GM10248 (cell line): Measurements from ENCODE around the gene SAMD8.

Experiments used
- CTCF ChIA-PET: fragments of 300-600 bp; sonication (Branson Sonifier 250); formaldehyde crosslinking; extraction: SDS; loops from one replicate; lab custom pipeline; 2021; ENCODE audit warnings: antibody characterized with exemption; lab: Yijun Ruan, JAX
- POLR2A ChIA-PET: fragments of 350-650 bp; sonication (Branson Sonifier 250); formaldehyde crosslinking; extraction: SDS; loops from one replicate; lab custom pipeline; 2020; ENCODE audit warnings: antibody characterized with exemption; lab: Yijun Ruan, JAX
- DNase-seq: peaks from one replicate; pipeline ENCODE4 v3.0.0; 2012; ENCODE audit errors: extremely low spot score
- TF ChIP-seq, protein P1 (sequence below): IDR thresholded peaks from 2 replicates; pipeline ENCODE4 v1.5.1; 2012; ENCODE audit warnings: mild to moderate bottlenecking, low read depth; ENCODE audit errors: extremely low read depth, missing control alignments, control extremely low read depth

The SAMD8 gene

GRCh38 chr10:75223507-75223906 lies 112.1 kb downstream of the SAMD8 start:
- TF ChIP-seq, protein P1, sequence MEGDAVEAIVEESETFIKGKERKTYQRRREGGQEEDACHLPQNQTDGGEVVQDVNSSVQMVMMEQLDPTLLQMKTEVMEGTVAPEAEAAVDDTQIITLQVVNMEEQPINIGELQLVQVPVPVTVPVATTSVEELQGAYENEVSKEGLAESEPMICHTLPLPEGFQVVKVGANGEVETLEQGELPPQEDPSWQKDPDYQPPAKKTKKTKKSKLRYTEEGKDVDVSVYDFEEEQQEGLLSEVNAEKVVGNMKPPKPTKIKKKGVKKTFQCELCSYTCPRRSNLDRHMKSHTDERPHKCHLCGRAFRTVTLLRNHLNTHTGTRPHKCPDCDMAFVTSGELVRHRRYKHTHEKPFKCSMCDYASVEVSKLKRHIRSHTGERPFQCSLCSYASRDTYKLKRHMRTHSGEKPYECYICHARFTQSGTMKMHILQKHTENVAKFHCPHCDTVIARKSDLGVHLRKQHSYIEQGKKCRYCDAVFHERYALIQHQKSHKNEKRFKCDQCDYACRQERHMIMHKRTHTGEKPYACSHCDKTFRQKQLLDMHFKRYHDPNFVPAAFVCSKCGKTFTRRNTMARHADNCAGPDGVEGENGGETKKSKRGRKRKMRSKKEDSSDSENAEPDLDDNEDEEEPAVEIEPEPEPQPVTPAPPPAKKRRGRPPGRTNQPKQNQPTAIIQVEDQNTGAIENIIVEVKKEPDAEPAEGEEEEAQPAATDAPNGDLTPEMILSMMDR, result no peak
- ChIA-PET CTCF (interaction anchor here (0.8 to 5.9 kb wide), 5 partner anchors 8 to 29 kb away, joined by 3 to 32 read pairs (median 15); partner anchors contain the start of genes COMTD1 and VDAC2), POLR2A (interaction anchor here (1.2 kb wide), 1 partner anchor 12 kb away, joined by 7 read pairs; the partner anchor contains the start of gene VDAC2)
- no peak for DNase-seq

DNA sequence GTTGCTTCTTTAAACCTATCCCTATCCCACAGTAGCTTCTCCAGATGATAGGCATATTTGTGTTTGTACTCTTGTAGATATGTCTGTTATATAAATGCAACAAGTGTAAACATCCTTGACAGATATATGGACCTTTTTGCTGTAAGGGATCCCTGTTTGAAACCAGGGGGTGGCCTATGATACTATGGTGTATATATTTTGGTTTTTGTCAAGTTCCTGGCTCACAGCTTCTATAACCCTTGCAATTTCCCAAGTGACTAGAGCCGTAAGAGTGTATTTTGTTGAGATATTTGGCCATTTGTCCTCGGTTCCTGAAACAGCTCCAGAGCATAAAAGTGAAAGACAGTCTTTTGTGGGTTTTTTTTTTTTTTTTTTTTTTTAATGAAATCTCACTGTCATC lies 114.6 kb downstream of the SAMD8 start:
- CTCF ChIA-PET, result interaction anchor here (1.1 to 5.9 kb wide), 5 partner anchors 9 to 38 kb away, joined by 3 to 32 read pairs (median 3); partner anchors contain the start of genes COMTD1 and VDAC2
- POLR2A ChIA-PET, result interaction anchor here (0.6 to 1.7 kb wide), 4 partner anchors 15 to 408 kb away, joined by 4 to 8 read pairs (median 6); partner anchors contain the start of gene VDAC2
- TF ChIP-seq, protein P1, result no peak
- no peak for DNase-seq

DNA sequence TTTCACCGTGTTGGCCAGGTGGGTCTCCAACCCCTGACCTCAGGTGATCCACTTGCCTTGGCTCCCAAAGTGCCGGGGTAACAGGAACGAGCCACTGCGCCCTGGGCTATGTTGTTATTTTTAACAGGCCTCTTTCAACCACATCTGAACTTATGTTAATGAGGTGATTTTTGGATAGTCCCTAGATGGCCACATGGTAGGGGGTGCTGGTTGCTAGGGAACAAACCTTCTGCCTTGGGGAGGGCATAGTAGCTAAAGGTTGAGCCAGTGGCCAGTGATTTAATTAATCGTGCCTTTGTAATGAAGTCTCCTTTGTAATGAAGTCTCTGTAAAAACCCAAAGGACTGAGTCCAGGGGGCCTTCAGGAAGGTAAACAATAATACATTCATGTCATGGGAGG lies 115.2 kb downstream of the SAMD8 start:
- ChIA-PET POLR2A (no interaction called here), CTCF (interaction anchor here (1.1 to 5.9 kb wide), 5 partner anchors 9 to 39 kb away, joined by 3 to 32 read pairs (median 3); partner anchors contain the start of genes COMTD1 and VDAC2)
- TF ChIP-seq, protein P1, result no peak
- no peak for DNase-seq

- CTCF ChIA-PET, result interaction anchor here (0.8 to 11.1 kb wide), 7 partner anchors 9 to 119 kb away, joined by 3 to 148 read pairs (median 3); a partner anchor contains a TSS
- TF ChIP-seq, protein P1, result no peak
- DNase-seq, result no peak
- POLR2A ChIA-PET, result no interaction called here
Measured at GRCh38 chr10:75228278-75228677, 116.8 kb downstream of the SAMD8 start.

- TF ChIP-seq, protein P1, result no peak
- DNase-seq, result no peak
- CTCF ChIA-PET, result interaction anchor here (0.8 to 11.1 kb wide), 5 partner anchors 16 to 119 kb away, joined by 3 to 148 read pairs (median 3); a partner anchor contains a TSS
Measured at GRCh38 chr10:75228834-75229233, 117.4 kb downstream of the SAMD8 start.

DNA sequence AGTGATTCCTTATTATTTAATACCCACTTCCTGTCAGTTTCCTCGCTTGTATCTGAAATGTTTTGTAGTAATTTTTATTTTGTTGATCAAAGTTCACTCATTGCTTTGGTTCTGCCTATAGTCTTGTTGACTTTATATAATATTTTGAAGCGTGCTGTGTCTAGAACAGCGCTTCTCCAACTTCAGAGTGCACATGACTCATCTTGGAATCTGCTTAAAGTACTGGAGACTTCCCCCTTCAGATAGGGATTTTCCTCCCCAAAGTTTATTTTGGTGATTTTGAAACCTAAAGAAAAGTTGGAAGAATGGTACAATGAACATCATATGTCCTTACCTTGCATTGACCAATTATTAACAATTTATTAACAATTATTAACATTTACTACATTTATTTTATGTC lies 118.5 kb downstream of the SAMD8 start:
- no peak for DNase-seq
- TF ChIP-seq, protein P1, result no peak
- POLR2A ChIA-PET, result no interaction called here
- CTCF ChIA-PET, result interaction anchor here (0.7 to 11.1 kb wide), 18 partner anchors 8 to 1343 kb away, joined by 3 to 148 read pairs (median 4); partner anchors contain the start of genes SAMD8 and VDAC2

More at GRCh38 chr10:75228834-75229233, 117.4 kb downstream of the SAMD8 start:
- POLR2A ChIA-PET, result no interaction called here
